Measurements from ENCODE around the gene PRDM1. TPM values are rescaled to one million over a fixed set of nuclear protein-coding genes. Genes with fewer than 3 reads are reported as not detected.

The PRDM1 gene
- total and polyA plus RNA-seq, 2 donors (not counting 1 experiment from before 2014, with no cell fraction given), result 2.8 to 5.4 TPM

- TF ChIP-seq EZH2 (IDR thresholded peaks at IDR 0.05; ENCODE audit: low read length, missing control alignments) (no peak), CTCF (conservative IDR thresholded peaks at IDR 0.05 in 1 of 2, IDR thresholded peaks at IDR 0.05 in 1 of 2; ENCODE audit: low read depth in 1 of 2, low read length in 2 of 2) (no peak)
- H3K9ac ChIP-seq (ENCODE audit: insufficient read depth, low read length), result no peak overlapping the region
- H3K27ac ChIP-seq (ENCODE audit: insufficient read depth, low read length), result no peak overlapping the region
- DNase-seq (ENCODE audit: low read depth in 2 of 2), result no peak
- no peaks in the 10 kb centered on the region for H3K36me3 ChIP-seq (ENCODE audit: control insufficient read depth, insufficient read depth, low read length)
- no peak overlapping the region for H2AFZ ChIP-seq (ENCODE audit: low read length)
- no peaks in the 10 kb centered on the region for H3K9me3 ChIP-seq (ENCODE audit: control insufficient read depth, insufficient read depth, low read depth, low read length)
- H3K79me2 ChIP-seq (ENCODE audit: control insufficient read depth, insufficient read depth, low read length), result no peaks in the 10 kb centered on the region
- no peaks in the 10 kb centered on the region for H4K20me1 ChIP-seq (ENCODE audit: control insufficient read depth, extremely low read depth, insufficient read depth, low read length)
- H3K4me3 ChIP-seq (replicated peaks in 1 of 4; ENCODE audit: control extremely low read depth in 1 of 4, insufficient read depth in 1 of 4, low read depth in 3 of 4, low read length in 4 of 4), result no peak overlapping the region
- no peaks in the 10 kb centered on the region for H3K4me1 ChIP-seq (ENCODE audit: control insufficient read depth, extremely low read depth, insufficient read depth, low read length)
- no peak overlapping the region for H3K4me2 ChIP-seq (ENCODE audit: extremely low read depth, insufficient read depth, low read length)
- H3K27me3 ChIP-seq (ENCODE audit: control insufficient read depth, insufficient read depth, low read length), result no peaks in the 10 kb centered on the region
Observed at GRCh38 chr6:106056060-106056745, 29.9 kb upstream of the PRDM1 start.

- no peak overlapping the region for H3K9ac ChIP-seq (ENCODE audit: insufficient read depth, low read length)
- H3K4me3 ChIP-seq (replicated peaks in 1 of 4; ENCODE audit: control extremely low read depth in 1 of 4, insufficient read depth in 1 of 4, low read depth in 3 of 4, low read length in 4 of 4), result no peak overlapping the region
- TF ChIP-seq CTCF (conservative IDR thresholded peaks at IDR 0.05 in 1 of 2, IDR thresholded peaks at IDR 0.05 in 1 of 2; ENCODE audit: low read depth in 1 of 2, low read length in 2 of 2) (no peak), EZH2 (IDR thresholded peaks at IDR 0.05; ENCODE audit: low read length, missing control alignments) (no peak)
- H2AFZ ChIP-seq (ENCODE audit: low read length), result no peak overlapping the region
- H3K27me3 ChIP-seq (ENCODE audit: control insufficient read depth, insufficient read depth, low read length), result no peaks in the 10 kb centered on the region
- H3K36me3 ChIP-seq (ENCODE audit: control insufficient read depth, insufficient read depth, low read length), result no peaks in the 10 kb centered on the region
- no peaks in the 10 kb centered on the region for H4K20me1 ChIP-seq (ENCODE audit: control insufficient read depth, extremely low read depth, insufficient read depth, low read length)
- no peaks in the 10 kb centered on the region for H3K4me1 ChIP-seq (ENCODE audit: control insufficient read depth, extremely low read depth, insufficient read depth, low read length)
- H3K4me2 ChIP-seq (ENCODE audit: extremely low read depth, insufficient read depth, low read length), result no peak overlapping the region
- H3K9me3 ChIP-seq (ENCODE audit: control insufficient read depth, insufficient read depth, low read depth, low read length), result no peaks in the 10 kb centered on the region
- no peaks in the 10 kb centered on the region for H3K79me2 ChIP-seq (ENCODE audit: control insufficient read depth, insufficient read depth, low read length)
- H3K27ac ChIP-seq (ENCODE audit: insufficient read depth, low read length), result no peak overlapping the region
- no peak for DNase-seq (ENCODE audit: low read depth in 2 of 2)
Observed at GRCh38 chr6:106056746-106057390, 29.3 kb upstream of the PRDM1 start.

GRCh38 chr6:106059331-106059730, 26.8 kb upstream of the PRDM1 start:
- H2AFZ ChIP-seq (ENCODE audit: low read length), result no peak overlapping the region
- H3K9me3 ChIP-seq (ENCODE audit: control insufficient read depth, insufficient read depth, low read depth, low read length), result no peaks in the 10 kb centered on the region
- no peaks in the 10 kb centered on the region for H3K27me3 ChIP-seq (ENCODE audit: control insufficient read depth, insufficient read depth, low read length)
- H4K20me1 ChIP-seq (ENCODE audit: control insufficient read depth, extremely low read depth, insufficient read depth, low read length), result no peaks in the 10 kb centered on the region
- no peaks in the 10 kb centered on the region for H3K79me2 ChIP-seq (ENCODE audit: control insufficient read depth, insufficient read depth, low read length)
- TF ChIP-seq EZH2 (IDR thresholded peaks at IDR 0.05; ENCODE audit: low read length, missing control alignments), result no peak
- no peak for TF ChIP-seq CTCF (conservative IDR thresholded peaks at IDR 0.05 in 1 of 2, IDR thresholded peaks at IDR 0.05 in 1 of 2; ENCODE audit: low read depth in 1 of 2, low read length in 2 of 2)
- no peak overlapping the region for H3K9ac ChIP-seq (ENCODE audit: insufficient read depth, low read length)
- H3K4me3 ChIP-seq (replicated peaks in 1 of 4; ENCODE audit: control extremely low read depth in 1 of 4, insufficient read depth in 1 of 4, low read depth in 3 of 4, low read length in 4 of 4), result no peak overlapping the region
- H3K27ac ChIP-seq (ENCODE audit: insufficient read depth, low read length), result no peak overlapping the region
- H3K36me3 ChIP-seq (ENCODE audit: control insufficient read depth, insufficient read depth, low read length), result no peaks in the 10 kb centered on the region
- DNase-seq (ENCODE audit: low read depth in 2 of 2), result no peak
- no peak overlapping the region for H3K4me2 ChIP-seq (ENCODE audit: extremely low read depth, insufficient read depth, low read length)
- H3K4me1 ChIP-seq (ENCODE audit: control insufficient read depth, extremely low read depth, insufficient read depth, low read length), result peaks cover 10% of the 10 kb centered on the region
